K562 (cell line): ENCODE measurements around the gene SLC22A7. TPM values are rescaled to one million over a fixed set of nuclear protein-coding genes. Genes with fewer than 3 reads are reported as not detected.

Experiments used
- ATAC-seq: fragments of 200-7000 bp; cut with Tn5 transposase; 3 replicates; pipeline ENCODE4 v1.9.1; 2020; ENCODE audit warnings: moderate library complexity
- BruUV-seq: library from RNA; stranded (reverse); fragments of 400-500 nt; replicated peaks from 2 replicates; lab custom pipeline; 2021; lab: Mats Ljungman, UMichigan
- CTCF ChIA-PET: fragments of 300-600 bp; formaldehyde crosslinking; extraction: SDS; loops from one replicate; lab custom pipeline; 2021; ENCODE audit warnings: low intra/inter-chr PET ratio; lab: Yijun Ruan, JAX
- POLR2A ChIA-PET: fragments of 300-600, 350-650 bp; sonication (Branson Sonifier 250); formaldehyde crosslinking; extraction: SDS; loops from one replicate; lab custom pipeline; 2021; ENCODE audit warnings: antibody characterized with exemption, inconsistent platforms; lab: Yijun Ruan, JAX
- DNase-seq, 4 experiments: peaks; one replicate each; pipeline versions ENCODE4 v3.0.0 to v3.0.0-alpha.2; 2011 to 2018; ENCODE audit warnings: low spot score in 3 of 4, mixed read lengths in 3 of 4; ENCODE audit errors: extremely low read depth in 1 of 4
- FAIRE-seq: peaks from 2 replicates; lab custom pipeline; 2011; peaks lifted over from hg19 to GRCh38; lab: Jason Lieb, UNC
- H2AFZ ChIP-seq: 2 replicates; pipeline ENCODE4 v1.6.0; 2011; ENCODE audit warnings: low read depth, low read length, control low read depth, inconsistent platforms
- H3K27ac ChIP-seq: fragments of 200-600 bp; 3 replicates; pipeline ENCODE4 v1.8.0; 2011; ENCODE audit warnings: low read depth, mild to moderate bottlenecking, control low read depth, inconsistent platforms, low read length, moderate library complexity, mixed read lengths; ENCODE audit errors: extremely low read depth
- H3K27me3 ChIP-seq, 2 experiments: fragments of 300-600 bp in 1 of 2; 2 replicates in 1 of 2; 3 replicates in 1 of 2; pipeline versions ENCODE4 v1.6.0 to v1.8.0; 2011; ENCODE audit warnings: inconsistent platforms in 2 of 2, low read length in 2 of 2, mild to moderate bottlenecking in 1 of 2, mixed read lengths in 1 of 2, moderate library complexity in 1 of 2; ENCODE audit not compliant: control insufficient read depth in 2 of 2, insufficient read depth in 2 of 2
- H3K36me3 ChIP-seq: fragments of 300-600 bp; 3 replicates; pipeline ENCODE4 v1.8.0; 2011; ENCODE audit warnings: mild to moderate bottlenecking, low read length, inconsistent platforms; ENCODE audit not compliant: control insufficient read depth, insufficient read depth
- H3K4me1 ChIP-seq, 2 experiments: fragments of 200-600 bp in 1 of 2; replicated peaks in 1 of 2; 2 replicates in 1 of 2; 3 replicates in 1 of 2; pipeline versions ENCODE4 v1.5.1 to v1.8.0; 2011; ENCODE audit warnings: inconsistent platforms in 2 of 2, low read length in 2 of 2, mild to moderate bottlenecking in 1 of 2, mixed read lengths in 1 of 2, moderate library complexity in 1 of 2; ENCODE audit not compliant: control insufficient read depth in 2 of 2, insufficient read depth in 2 of 2
- H3K4me2 ChIP-seq: 2 replicates; pipeline ENCODE4 v1.6.1; 2011; ENCODE audit warnings: low read length, control low read depth, inconsistent platforms, mixed read lengths; ENCODE audit not compliant: insufficient read depth
- H3K4me3 ChIP-seq: fragments of 200-600 bp; sonication (generic), shearing (Covaris generic); 2 replicates; pipeline ENCODE4 v1.5.1; 2016; ENCODE audit warnings: control low read depth, inconsistent platforms
- H3K79me2 ChIP-seq: fragments of 200-600 bp; 3 replicates; pipeline ENCODE4 v1.8.0; 2011; ENCODE audit warnings: low read length, inconsistent platforms; ENCODE audit not compliant: control insufficient read depth, insufficient read depth
- H3K9ac ChIP-seq, 2 experiments: 2 replicates each; pipeline versions ENCODE4 v1.6.0 to v1.6.1; 2011; ENCODE audit warnings: low read depth in 2 of 2, low read length in 2 of 2, control low read depth in 1 of 2, inconsistent platforms in 1 of 2, mild to moderate bottlenecking in 1 of 2, mixed read lengths in 1 of 2; ENCODE audit not compliant: insufficient read depth in 1 of 2
- H3K9me1 ChIP-seq: one replicate; pipeline ENCODE4 v1.6.0; 2011; ENCODE audit warnings: inconsistent platforms, mild to moderate bottlenecking, low read length, moderate library complexity; ENCODE audit not compliant: control insufficient read depth, insufficient read depth
- H3K9me3 ChIP-seq: replicated peaks from 2 replicates; pipeline ENCODE4 v1.5.1; 2011; ENCODE audit warnings: low read depth, low read length, inconsistent platforms; ENCODE audit not compliant: control insufficient read depth, insufficient read depth
- H4K20me1 ChIP-seq: replicated peaks from 2 replicates; pipeline ENCODE4 v1.6.1; 2011; ENCODE audit warnings: low read length, inconsistent platforms, mixed read lengths; ENCODE audit not compliant: control insufficient read depth, insufficient read depth
- CTBP1 ChIP-seq: fragments of 450-650 bp; IDR thresholded peaks from 2 replicates; pipeline ENCODE4 v1.6.1; 2016; ENCODE audit warnings: borderline replicate concordance
- ELF1 ChIP-seq: fragments of 200-800 bp; sonication (Bioruptor generic); IDR thresholded peaks from 2 replicates; pipeline ENCODE4 v1.6.1; 2016; ENCODE audit warnings: missing genetic modification characterization, missing compliant biosample characterization
- HDAC8 ChIP-seq: fragments of 450-650 bp; IDR thresholded peaks from 2 replicates; pipeline ENCODE4 v1.6.1; 2016; ENCODE audit warnings: mild to moderate bottlenecking, missing genetic modification characterization, moderate library complexity, missing compliant biosample characterization
- HMGN3 ChIP-seq: IDR thresholded peaks from 2 replicates; pipeline ENCODE4 v1.6.1; 2011; ENCODE audit warnings: borderline replicate concordance, low read depth, mild to moderate bottlenecking, mixed read lengths, low read length; ENCODE audit not compliant: insufficient read length; ENCODE audit errors: extremely low read depth
- KLF13 ChIP-seq: fragments of 450-650 bp; IDR thresholded peaks from 2 replicates; pipeline ENCODE4 v1.6.1; 2016; ENCODE audit warnings: missing genetic modification characterization, low read depth, mild to moderate bottlenecking, missing compliant biosample characterization, moderate library complexity, borderline replicate concordance
- NKRF ChIP-seq: fragments of 450-650 bp; IDR thresholded peaks from 2 replicates; pipeline ENCODE4 v1.6.1; 2016; ENCODE audit warnings: borderline replicate concordance
- PHTF2 ChIP-seq: fragments of 250-450 bp; sonication (Bioruptor Pico); IDR thresholded peaks from 2 replicates; pipeline ENCODE4 v1.5.0; 2021; ENCODE audit warnings: mild to moderate bottlenecking
- POLR2AphosphoS2 ChIP-seq: IDR thresholded peaks from 2 replicates; pipeline ENCODE4 v1.6.1; 2012; ENCODE audit warnings: low read length, improper control_type of control experiment
- POLR3A ChIP-seq: IDR thresholded peaks from 2 replicates; pipeline ENCODE4 v1.6.1; 2011; ENCODE audit warnings: borderline replicate concordance, mild to moderate bottlenecking, moderate library complexity; ENCODE audit not compliant: insufficient read length, insufficient read depth; ENCODE audit errors: extremely low read depth
- PYGO2 ChIP-seq: fragments of 450-650 bp; IDR thresholded peaks from 2 replicates; pipeline ENCODE4 v1.6.1; 2016; ENCODE audit warnings: mild to moderate bottlenecking, missing genetic modification characterization, moderate library complexity, missing compliant biosample characterization
- SMAD3 ChIP-seq: fragments of 450-650 bp; formaldehyde crosslinking; conservative IDR thresholded peaks from 2 replicates; pipeline ENCODE4 v1.4.0; 2020; ENCODE audit warnings: mild to moderate bottlenecking
- SMARCE1 ChIP-seq: fragments of 450-650 bp; IDR thresholded peaks from 2 replicates; pipeline ENCODE4 v1.7.1; 2016; ENCODE audit warnings: mild to moderate bottlenecking
- TEAD1 ChIP-seq, 2 experiments: fragments of 450-650 bp in 1 of 2; sonication (generic) in 1 of 2; formaldehyde crosslinking; IDR thresholded peaks; 2 replicates each; pipeline versions ENCODE4 v1.4.0 to v1.8.0; 2020 to 2022; ENCODE audit warnings: mild to moderate bottlenecking in 2 of 2, missing genetic modification reagents in 1 of 2
- ZFP1 ChIP-seq: fragments of 450-650 bp; formaldehyde crosslinking; IDR thresholded peaks from 2 replicates; pipeline ENCODE4 v1.4.0; 2020; ENCODE audit warnings: mild to moderate bottlenecking, mixed read lengths
- WGBS: fragments of 100-300 bp; shearing (Covaris generic); methylation state at CpG from one replicate; pipeline ENCODE4 v1.1.6; 2016; ENCODE audit warnings: low coverage, mixed read lengths; ENCODE audit not compliant: insufficient coverage; ENCODE audit errors: missing lambda C conversion rate; 5-methylcytosine and 5-hydroxymethylcytosine counted together
- in situ Hi-C: fragments of 300-500 bp; cut with MboI; formaldehyde crosslinking; loops from 4 replicates; pipeline ENCODE4 v1.15.0; 2018; ENCODE audit warnings: inconsistent platforms, mixed read lengths
- intact Hi-C: fragments of 100-400 bp; cut with micrococcal nuclease; formaldehyde crosslinking; loops from 2 replicates; pipeline ENCODE4 v1.14.2; 2022
- polyA plus RNA-seq, 8 experiments: library from polyadenylated mRNA; depleted of rRNA in 4 of 8; stranded (reverse) in 5 of 8; unstranded in 3 of 8; fragments of >200 nt; fragmentation: Nextera tagmentation in 2 of 8; fragmentation: Illumina TruSeq in 1 of 8; extraction: Ambion mirVana in 2 of 8; extraction: Trizol in 1 of 8; gene quantifications; 2 replicates each; pipeline versions ENCODE4 v1.2.1 to v1.2.3, GENCODE V29; 2011 to 2014; ENCODE audit warnings: inconsistent platforms in 1 of 8, missing spikeins in 1 of 8
- total RNA-seq, 7 experiments: library from RNA; depleted of rRNA in 6 of 7; stranded (reverse); fragments of >200 nt in 6 of 7; fragmentation: Illumina TruSeq in 2 of 7; extraction: Trizol in 2 of 7; gene quantifications; 2 replicates each; pipeline versions ENCODE4 v1.2.1 to v1.2.3, GENCODE V29; 2011 to 2021; ENCODE audit warnings: low replicate concordance in 1 of 7
- TF ChIP-seq, protein P1 (sequence below): conservative IDR thresholded peaks from 2 replicates; pipeline ENCODE4 v1.6.1; 2011; ENCODE audit warnings: low read depth, mild to moderate bottlenecking, low read length; ENCODE audit not compliant: control insufficient read depth
- TF ChIP-seq, protein P2 (sequence below): fragments of 450-650 bp; IDR thresholded peaks from 2 replicates; pipeline ENCODE4 v1.6.1; 2014; ENCODE audit warnings: low read depth, mild to moderate bottlenecking, moderate library complexity, borderline replicate concordance

SLC22A7 gene
- total and polyA plus RNA-seq, 9 of the 15 experiments (the other 6 are each of a cell fraction or from before 2014, with no cell fraction given) = not detected

- intact Hi-C loops (loop anchor here (10.0 kb wide), 2 partner anchors 365 to 805 kb away; no protein-coding TSS in a partner anchor), in situ Hi-C loops (loop anchor here (5.0 kb wide), 1 partner anchor 63 kb away; no protein-coding TSS in a partner anchor)
- Histone ChIP-seq H3K27ac (no peak overlapping the region), H3K9ac (peak overlapping the region in 1 of 2 experiments; percentile 71; a peak in 2 of 4 replicates), H3K4me3 (no peak overlapping the region), H3K27me3 (peaks cover 5 to 26% of the 10 kb centered on the region in 2 experiments), H3K4me1 (peaks cover 28 to 34% of the 10 kb centered on the region in 2 experiments), H3K36me3 (no peaks in the 10 kb centered on the region), H3K9me1 (no peaks in the 10 kb centered on the region), H3K4me2 (peak overlapping the region; percentile 51), H3K79me2 (no peaks in the 10 kb centered on the region), H3K9me3 (no peaks in the 10 kb centered on the region), H2AFZ (peak overlapping the region; percentile 86), H4K20me1 (0 out of 2 replicates have a peak, but pooled peaks cover 10% of the 10 kb centered on the region)
- ATAC-seq (peak; percentile 63), DNase-seq (peak; percentile 66 to 92 (median 80)), FAIRE-seq (no peak)
- 19% methylated on average over 44 of the region's 44 CpGs for WGBS
- ChIA-PET POLR2A (interaction anchor here (0.5 to 2.2 kb wide), 6 partner anchors 11 to 339 kb away, joined by 3 to 19 read pairs (median 4); partner anchors contain the start of gene SLC22A7), CTCF (no interaction called here)
- BruUV-seq = no TSS peak
- TF ChIP-seq HDAC8 (no peak), PHTF2 (CRISPR knock-in tag) (no peak), ELF1 (no peak), KLF13 (tag) (peak; percentile 54; the same call in 1 of the 2 replicates), POLR3A (no peak), NKRF (peak; percentile 51; the same call in 1 of the 2 replicates), SMARCE1 (no peak), SMAD3 (no peak), CTBP1 (peak; percentile 40; the same call in 1 of the 2 replicates), HMGN3 (no peak), ZFP1 (CRISPR knock-in tag) (no peak), POLR2AphosphoS2 (no peak), PYGO2 (tag) (no peak), TEAD1 (CRISPR knock-in tag; IDR thresholded peaks at IDR 0.05) (0 out of 4 replicates have a peak, but pooled peaks of 1 of the 2 experiments have one; percentile 32)
- TF ChIP-seq, protein P1, sequence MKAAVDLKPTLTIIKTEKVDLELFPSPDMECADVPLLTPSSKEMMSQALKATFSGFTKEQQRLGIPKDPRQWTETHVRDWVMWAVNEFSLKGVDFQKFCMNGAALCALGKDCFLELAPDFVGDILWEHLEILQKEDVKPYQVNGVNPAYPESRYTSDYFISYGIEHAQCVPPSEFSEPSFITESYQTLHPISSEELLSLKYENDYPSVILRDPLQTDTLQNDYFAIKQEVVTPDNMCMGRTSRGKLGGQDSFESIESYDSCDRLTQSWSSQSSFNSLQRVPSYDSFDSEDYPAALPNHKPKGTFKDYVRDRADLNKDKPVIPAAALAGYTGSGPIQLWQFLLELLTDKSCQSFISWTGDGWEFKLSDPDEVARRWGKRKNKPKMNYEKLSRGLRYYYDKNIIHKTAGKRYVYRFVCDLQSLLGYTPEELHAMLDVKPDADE = 0 out of 2 replicates have a peak, but pooled peaks have one; percentile 45
- TF ChIP-seq, protein P2, sequence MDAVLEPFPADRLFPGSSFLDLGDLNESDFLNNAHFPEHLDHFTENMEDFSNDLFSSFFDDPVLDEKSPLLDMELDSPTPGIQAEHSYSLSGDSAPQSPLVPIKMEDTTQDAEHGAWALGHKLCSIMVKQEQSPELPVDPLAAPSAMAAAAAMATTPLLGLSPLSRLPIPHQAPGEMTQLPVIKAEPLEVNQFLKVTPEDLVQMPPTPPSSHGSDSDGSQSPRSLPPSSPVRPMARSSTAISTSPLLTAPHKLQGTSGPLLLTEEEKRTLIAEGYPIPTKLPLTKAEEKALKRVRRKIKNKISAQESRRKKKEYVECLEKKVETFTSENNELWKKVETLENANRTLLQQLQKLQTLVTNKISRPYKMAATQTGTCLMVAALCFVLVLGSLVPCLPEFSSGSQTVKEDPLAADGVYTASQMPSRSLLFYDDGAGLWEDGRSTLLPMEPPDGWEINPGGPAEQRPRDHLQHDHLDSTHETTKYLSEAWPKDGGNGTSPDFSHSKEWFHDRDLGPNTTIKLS = no peak
Observed at GRCh38 chr6:43269273-43270007, 28.6 kb upstream of the SLC22A7 start.
